Stimulated activated CD4-positive, alpha-beta T cell treated with anti-CD3 and anti-CD28 coated beads, Interleukin-4, amount 100 ng/mL, for 1 hour (primary cell): Measurements from ENCODE around the gene UCKL1.

Source experiments
- DNase-seq: peaks from one replicate; pipeline ENCODE4 v3.0.0-alpha.2; 2020

The UCKL1 gene

GRCh38 chr20:63958964-63959698 is 2.9 kb upstream of the UCKL1 start:
- no peak for DNase-seq

GRCh38 chr20:63958471-63958870 is 2.3 kb upstream of the UCKL1 start:
- DNase-seq, result no peak

GRCh38 chr20:63957690-63958441 is 1.6 kb upstream of the UCKL1 start:
- DNase-seq, result peak; percentile 61

- peak; percentile 79 for DNase-seq
Observed at GRCh38 chr20:63957004-63957689, 931 bp upstream of the UCKL1 start.

GRCh38 chr20:63956664-63957003 is 418 bp upstream of the UCKL1 start:
- no peak for DNase-seq

- DNase-seq, result peak; percentile 49
Observed at GRCh38 chr20:63955281-63955826, 862 bp downstream of the UCKL1 start.

- no peak for DNase-seq
Observed at GRCh38 chr20:63953764-63954429, 2.3 kb downstream of the UCKL1 start.

GRCh38 chr20:63952769-63953168 is 3.4 kb downstream of the UCKL1 start:
- no peak for DNase-seq

- no peak for DNase-seq
Observed at GRCh38 chr20:63952210-63952535, 4.0 kb downstream of the UCKL1 start.

GRCh38 chr20:63951398-63952209 is 4.6 kb downstream of the UCKL1 start:
- DNase-seq, result no peak

GRCh38 chr20:63950701-63951397 is 5.4 kb downstream of the UCKL1 start:
- no peak for DNase-seq

- DNase-seq, result no peak
Observed at GRCh38 chr20:63947638-63948456, 8.4 kb downstream of the UCKL1 start.

- DNase-seq, result no peak
Observed at GRCh38 chr20:63946986-63947637, 9.1 kb downstream of the UCKL1 start.

GRCh38 chr20:63945921-63946920 is 10.0 kb downstream of the UCKL1 start:
- no peak for DNase-seq

- no peak for DNase-seq
Observed at GRCh38 chr20:63945031-63945658, 11.1 kb downstream of the UCKL1 start.

- DNase-seq, result no peak
Observed at GRCh38 chr20:63944078-63944941, 11.9 kb downstream of the UCKL1 start.

- no peak for DNase-seq
Observed at GRCh38 chr20:63943808-63944077, 12.5 kb downstream of the UCKL1 start.
